ENCODE measurements around the gene DYRK3.
"Not testable (repeated sequence)": the region's sequence is repeated elsewhere in the genome, so short reads cannot be mapped to it uniquely, and the experiment has no call there.

DYRK3 gene

DNA sequence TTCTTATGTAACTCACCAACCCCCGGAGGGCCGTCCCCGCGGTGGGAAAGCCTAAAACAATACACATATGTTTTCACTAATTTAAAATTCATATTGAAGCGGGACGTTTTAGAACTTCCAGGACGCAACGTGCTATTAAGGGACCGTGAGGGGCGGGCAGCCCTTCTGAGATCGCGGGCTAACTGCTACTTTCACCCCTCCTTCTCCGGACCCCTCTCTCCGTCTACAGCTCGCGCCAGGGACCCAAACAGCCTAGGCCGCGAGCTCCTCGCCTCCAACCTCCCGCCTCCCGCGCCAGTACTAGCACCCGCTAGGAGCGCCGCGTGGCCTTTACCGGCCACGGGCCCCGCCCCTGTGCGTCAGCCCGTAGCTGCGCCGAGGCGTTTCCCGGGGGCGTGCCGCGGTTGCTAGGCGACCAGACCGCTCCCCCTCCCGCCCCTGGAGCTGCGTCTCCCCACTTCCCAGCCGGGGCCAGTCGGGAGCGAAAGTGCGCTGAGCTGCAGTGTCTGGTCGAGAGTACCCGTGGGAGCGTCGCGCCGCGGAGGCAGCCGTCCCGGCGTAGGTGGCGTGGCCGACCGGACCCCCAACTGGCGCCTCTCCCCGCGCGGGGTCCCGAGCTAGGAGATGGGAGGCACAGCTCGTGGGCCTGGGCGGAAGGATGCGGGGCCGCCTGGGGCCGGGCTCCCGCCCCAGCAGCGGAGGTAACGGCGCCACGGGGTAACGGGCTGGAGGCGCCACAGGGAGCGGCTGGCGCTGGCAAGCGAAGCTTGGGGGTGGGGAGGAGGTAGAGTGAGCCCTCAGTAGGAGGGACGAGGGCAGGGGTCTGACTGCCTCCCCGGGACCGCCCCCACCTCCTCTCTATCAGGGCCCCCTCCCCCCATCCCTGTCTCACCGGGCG is at the start of gene DYRK3:
Gene DYRK3 (plus strand): TSS at position 457 of the 898 bp plus-strand sequence. CDS start 168 bp downstream, at position 625.
- DNase-seq, result peak; percentile 89

DNA sequence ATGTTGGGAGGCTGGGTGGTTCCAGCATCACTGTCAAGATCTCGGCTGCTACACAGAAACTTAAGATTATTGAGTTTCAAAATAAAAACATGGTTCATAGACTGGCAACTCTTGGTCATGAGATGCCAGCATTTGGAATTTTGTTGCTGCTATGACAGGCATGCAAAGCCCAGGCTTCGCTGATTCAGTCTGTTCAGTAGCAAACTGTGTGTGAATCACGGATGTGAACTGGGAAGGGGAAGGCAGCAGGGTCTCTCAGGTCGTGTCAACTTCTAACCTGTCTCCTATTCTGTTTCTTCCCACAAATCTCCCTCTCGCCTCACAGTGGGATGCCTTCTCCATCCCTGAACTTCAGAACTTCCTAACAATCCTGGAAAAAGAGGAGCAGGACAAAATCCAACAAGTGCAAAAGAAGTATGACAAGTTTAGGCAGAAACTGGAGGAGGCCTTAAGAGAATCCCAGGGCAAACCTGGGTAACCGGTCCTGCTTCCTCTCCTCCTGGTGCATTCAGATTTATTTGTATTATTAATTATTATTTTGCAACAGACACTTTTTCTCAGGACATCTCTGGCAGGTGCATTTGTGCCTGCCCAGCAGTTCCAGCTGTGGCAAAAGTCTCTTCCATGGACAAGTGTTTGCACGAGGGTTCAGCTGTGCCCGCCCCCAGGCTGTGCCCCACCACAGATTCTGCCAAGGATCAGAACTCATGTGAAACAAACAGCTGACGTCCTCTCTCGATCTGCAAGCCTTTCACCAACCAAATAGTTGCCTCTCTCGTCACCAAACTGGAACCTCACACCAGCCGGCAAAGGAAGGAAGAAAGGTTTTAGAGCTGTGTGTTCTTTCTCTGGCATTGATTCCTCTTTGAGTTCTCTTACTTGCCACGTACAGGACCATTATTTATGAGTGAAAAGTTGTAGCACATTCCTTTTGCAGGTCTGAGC is 48.6 kb upstream of the DYRK3 start:
- DNase-seq, result no peak

DNA sequence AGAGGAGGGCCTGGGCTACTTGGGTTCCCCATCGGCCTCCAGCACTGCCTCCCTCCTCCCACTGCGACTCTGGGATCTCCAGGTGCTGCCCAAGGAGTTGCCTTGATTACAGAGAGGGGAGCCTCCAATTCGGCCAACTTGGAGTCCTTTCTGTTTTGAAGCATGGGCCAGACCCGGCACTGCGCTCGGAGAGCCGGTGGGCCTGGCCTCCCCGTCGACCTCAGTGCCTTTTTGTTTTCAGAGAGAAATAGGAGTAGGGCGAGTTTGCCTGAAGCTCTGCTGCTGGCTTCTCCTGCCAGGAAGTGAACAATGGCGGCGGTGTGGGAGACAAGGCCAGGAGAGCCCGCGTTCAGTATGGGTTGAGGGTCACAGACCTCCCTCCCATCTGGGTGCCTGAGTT is 47.4 kb upstream of the DYRK3 start:
- no peak for DNase-seq

DNA sequence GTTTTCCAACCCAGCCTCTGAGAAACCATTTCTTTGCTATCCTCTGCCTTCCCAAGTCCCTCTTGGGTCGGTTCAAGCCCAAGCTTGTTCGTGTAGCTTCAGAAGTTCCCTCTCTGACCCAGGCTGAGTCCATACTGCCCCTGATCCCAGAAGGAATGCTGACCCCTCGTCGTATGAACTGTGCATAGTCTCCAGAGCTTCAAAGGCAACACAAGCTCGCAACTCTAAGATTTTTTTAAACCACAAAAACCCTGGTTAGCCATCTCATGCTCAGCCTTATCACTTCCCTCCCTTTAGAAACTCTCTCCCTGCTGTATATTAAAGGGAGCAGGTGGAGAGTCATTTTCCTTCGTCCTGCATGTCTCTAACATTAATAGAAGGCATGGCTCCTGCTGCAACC is 46.8 kb upstream of the DYRK3 start:
- DNase-seq, result no peak

DNA sequence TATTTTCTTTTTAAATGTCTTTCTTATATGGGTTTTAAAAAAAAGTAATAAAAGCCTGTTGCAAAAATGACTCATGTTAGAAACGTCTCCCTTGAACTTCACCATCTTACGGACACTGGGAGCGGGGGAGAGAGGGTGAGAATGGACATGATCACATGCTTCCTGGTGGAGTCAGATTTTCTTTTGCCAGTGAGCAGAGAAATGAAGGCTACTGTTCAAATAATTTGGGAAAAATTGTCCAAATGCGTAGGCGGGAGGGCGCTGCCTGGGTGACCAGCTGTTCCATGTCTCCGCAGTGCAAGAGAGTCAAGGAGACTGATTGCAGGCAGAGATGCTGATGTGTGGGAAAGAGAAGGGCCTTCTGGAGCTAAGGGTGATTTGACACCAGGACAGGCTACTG is 46.1 kb upstream of the DYRK3 start:
- no peak for DNase-seq

DNA sequence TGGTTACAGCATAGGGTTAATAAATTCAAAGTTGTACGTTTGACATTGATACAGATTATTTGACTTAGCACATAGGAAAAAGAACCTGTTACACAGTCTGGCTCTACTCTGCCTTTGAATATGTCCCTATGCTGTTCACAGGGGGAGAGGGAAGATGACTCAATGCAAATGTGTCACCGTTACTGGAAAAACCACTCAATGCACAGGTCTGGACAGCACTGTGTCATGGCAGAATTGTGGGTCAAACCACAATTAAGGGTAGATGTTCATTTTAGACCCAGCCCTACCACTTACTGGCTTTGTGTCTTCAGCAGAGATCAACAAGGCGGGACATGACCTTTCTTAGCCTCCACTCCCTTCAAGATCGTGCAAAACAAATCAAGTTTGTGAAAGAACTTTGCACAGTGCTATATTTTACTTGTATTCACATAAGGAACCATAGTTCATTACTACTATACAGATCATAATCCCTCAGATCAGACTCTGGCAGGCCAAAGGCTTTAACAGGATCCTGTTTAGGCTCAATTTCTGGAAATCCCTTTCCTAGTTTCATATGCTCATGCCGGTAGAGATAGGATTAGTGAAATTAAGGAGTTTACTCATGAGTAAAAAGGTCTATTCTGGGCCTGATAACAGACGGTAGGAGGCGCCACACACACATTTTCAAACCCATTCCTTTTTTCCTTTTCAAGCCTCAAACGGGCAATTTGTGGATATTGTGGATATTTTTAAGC is 45.1 kb upstream of the DYRK3 start:
- peak; percentile 33 to 59 for DNase-seq

DNA sequence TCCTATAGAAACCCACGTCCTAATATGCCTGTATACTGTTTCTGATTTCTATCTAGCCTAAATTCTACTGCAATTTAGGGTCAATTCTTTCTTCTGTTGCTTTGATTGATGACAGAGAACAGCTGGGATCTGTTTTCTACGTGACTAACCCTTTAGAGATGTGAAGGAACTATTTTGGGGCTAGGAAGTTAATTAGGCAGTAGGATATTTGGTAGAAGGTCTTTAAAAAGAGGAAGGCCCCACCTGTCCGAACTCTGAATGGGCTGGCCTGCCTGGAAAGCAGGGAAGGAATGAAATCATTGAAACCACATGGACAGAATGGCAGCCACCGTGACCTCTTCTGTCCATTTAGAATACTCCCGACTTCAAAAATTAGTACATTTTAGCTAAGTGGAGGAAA is 44.1 kb upstream of the DYRK3 start:
- DNase-seq, result no peak

DNA sequence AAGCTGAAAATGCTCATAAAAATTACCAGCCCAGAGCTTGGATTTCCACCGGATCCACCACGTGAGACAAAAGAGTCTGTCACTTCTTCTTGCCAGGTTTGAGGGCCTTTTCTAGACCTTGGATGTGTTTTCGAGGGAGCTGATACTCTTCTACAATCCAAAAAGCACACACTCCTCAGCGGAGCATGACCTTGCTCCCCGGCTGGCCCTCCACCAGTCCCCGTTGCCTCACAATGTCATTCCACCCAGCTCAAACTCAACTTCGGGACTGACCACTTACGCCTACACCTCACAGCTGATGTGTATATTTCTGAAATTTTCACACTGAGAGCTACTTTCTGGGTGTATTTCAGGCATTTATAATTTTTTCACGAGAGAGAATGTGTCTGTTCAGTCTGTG is 43.6 kb upstream of the DYRK3 start:
- no peak for DNase-seq

DNA sequence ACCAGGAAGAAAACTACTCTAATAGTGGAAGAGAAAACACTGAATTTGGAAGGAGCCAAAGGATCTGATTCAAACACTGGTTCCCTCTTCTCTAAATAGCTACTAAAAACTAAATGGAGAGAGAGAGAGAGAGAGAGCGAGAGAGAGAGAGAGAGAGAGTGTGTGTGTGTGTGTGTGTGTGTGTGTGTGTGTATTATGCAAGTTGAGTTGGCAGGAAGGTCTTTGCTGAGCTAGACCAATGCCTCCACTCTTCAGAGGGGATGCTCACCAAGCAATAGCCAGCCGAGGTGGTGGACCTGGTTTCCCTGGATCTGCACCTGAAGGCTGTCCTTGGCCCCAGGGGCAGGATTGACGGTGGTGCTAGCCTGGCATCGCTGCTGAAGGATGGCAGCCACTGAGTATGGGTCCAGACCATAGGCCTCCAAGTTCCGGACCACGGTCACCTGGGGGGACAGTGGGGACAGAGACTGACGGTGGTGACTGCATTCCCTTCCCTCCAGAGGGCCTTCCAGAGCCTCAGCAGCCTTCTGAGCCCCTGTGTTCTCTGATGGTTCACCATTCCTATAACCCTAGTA is 41.9 kb upstream of the DYRK3 start:
- no peak for DNase-seq

DNA sequence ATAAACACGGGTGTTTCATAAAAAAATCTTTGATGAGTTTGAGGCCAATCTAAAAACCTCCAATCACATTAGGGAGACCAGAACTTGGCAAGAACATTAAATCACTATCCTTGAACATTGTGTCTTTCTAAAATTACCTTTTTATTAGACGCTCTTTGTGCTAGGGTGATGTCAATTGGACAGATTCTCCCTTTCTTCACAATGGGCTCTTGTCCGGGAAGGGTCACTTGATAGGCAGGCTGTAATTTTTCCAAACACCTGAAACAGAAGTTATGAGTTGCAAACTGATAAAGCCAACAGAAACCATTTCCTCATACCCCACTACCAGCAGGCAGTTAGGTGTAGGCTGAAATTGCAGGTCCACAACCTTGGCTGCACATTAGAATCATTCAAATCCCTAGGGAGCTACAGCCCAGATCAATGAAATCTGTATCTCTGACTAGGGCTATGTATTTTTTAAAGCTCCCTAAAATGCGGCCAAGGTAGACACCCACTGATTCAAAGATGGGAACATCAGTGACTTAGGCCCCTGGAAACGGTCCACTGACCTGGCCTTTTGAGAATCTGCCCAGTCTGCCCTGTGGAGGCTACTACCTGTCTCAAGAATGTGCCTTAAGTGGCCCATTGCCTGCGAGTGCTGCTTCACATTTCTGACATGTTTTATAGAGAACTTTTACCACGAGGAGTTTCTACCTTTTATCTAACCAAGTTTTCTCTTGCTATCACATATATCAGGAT is 39.6 kb upstream of the DYRK3 start:
- no peak for DNase-seq

DNA sequence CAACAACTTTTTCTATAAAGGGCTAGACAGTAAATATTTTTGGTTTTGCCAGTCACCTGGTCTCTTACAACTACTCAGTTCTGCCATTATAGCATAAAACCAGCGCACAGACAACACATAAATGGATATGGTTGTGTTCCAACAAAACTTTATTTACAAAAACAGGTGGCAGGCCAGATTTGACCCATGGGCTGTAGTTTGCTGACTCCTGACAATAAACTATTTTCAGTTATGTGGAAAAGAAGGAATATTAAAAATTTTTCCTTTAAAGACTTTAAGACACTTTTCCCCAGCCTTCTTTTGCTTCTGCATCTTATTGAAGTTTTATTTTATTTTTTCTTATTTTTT is 39.0 kb upstream of the DYRK3 start:
- no peak for DNase-seq

DNA sequence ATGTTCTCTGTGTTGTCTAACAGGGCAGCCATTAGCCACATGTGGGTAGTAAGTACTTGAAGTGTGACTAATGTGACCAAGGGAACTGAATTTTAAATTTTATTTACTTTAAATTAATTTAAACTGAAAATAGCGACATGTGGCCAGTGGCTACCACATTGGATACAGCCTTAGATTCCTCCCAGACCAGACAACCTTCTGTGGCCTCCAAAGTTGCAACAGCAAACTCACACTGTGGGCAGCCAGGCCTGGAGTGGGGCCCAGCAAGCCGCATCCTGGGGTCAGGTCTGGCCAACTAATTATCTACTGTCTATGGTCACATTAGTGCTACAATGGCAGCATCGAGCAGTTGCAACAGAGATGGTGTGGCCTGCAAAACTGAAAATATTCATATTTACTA is 34.8 kb upstream of the DYRK3 start:
- DNase-seq, result no peak

DNA sequence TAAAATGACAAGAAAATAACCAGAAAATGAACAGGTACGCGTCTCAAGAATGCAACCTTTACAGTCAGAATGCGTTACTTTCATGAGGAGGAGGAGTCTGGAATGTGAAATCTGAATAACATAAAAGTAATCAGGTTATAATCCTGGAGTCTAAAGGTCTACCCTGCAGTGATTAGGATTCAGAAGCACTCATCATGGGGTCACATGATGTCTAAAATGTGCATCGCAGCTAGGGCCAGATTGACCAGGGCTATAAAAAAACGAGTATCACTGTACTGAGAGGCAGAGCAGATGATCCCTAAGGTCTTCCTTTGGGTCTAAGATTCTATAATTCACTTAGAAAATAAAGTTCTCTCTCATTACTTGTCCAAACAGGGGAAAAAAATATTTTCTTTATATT is 30.5 kb upstream of the DYRK3 start:
- no peak for DNase-seq

DNA sequence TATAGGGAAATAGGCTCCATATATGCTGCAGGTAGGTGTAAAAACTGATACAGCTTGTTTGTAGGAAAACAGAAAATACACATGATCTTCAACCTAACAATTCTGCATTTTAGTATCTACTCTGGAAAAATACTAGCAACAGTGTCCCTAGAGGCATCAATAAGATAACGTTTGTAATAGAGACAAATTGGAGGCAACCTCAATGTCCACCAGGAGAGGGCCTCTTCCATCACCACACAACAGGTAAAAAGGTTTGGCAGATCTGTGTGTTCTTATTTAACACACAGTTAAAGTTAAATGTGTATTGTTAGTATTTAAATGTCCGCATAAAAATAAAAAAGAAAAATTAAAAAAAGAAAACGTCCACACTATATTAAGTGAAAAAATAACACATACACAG is 28.5 kb upstream of the DYRK3 start:
- no peak for DNase-seq

DNA sequence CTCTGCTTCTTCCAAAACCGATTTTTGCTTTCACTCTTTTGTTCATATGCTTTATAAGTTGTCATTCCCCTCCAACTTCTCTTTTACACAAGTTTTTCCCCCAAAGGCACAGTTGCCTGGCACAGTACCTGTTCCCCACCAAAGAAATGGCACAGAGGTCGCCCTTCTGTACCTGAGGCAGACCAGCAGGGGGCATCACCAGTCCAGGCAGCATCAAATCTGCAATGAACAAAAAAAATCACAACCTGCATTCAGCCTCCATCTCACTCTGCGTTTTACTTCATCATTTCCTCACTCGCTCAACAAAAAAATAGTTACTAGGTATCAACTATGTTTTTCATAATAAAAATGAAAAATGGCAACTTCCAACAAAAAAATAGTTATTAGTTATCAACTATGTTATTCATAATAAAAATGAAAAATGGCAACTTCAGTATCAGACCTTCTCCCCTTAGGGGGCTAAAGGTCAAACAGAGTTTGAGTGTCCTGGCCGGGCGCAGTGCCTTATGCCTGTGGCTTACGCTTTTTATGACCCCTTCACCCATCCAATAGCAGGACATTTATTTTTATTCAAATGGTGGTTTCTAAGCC is 27.1 kb upstream of the DYRK3 start:
- DNase-seq, result peak; percentile 62 to 69

DNA sequence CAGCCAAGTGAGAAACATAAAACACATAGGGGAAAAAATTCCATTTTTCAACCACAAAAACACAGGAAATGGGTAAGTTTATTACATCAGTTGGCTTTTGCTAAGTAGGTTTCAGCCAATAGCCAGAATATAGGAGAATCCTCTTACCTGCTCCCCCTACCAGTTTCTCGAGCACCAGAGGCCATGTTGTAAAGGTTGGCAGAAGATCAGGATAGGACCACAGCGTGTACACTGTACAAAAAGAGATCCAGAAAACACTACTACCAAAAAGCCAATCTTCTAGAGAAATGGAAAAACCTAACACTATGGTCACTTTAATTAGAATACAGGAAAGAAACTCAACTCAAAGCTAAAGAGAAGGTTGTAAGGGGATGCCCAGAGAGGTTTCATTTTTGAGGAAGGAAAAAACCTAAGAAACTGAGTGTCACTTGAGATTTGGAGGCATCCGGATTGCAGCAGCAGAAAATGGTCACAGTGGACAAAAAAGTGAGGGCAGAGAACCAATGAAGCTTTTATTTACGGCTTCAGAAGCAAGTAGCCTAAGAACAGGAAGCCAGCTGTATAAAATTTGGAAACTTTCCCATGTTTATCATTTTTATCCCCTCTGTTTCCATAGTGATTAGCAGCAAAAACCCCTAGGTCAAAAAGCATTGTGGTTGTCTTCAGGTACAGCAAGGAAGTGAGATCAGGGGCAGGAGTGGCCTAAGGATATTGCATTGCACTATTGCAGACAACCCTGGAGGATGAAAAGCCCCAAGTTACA is 25.9 kb upstream of the DYRK3 start:
- no peak for DNase-seq

DNA sequence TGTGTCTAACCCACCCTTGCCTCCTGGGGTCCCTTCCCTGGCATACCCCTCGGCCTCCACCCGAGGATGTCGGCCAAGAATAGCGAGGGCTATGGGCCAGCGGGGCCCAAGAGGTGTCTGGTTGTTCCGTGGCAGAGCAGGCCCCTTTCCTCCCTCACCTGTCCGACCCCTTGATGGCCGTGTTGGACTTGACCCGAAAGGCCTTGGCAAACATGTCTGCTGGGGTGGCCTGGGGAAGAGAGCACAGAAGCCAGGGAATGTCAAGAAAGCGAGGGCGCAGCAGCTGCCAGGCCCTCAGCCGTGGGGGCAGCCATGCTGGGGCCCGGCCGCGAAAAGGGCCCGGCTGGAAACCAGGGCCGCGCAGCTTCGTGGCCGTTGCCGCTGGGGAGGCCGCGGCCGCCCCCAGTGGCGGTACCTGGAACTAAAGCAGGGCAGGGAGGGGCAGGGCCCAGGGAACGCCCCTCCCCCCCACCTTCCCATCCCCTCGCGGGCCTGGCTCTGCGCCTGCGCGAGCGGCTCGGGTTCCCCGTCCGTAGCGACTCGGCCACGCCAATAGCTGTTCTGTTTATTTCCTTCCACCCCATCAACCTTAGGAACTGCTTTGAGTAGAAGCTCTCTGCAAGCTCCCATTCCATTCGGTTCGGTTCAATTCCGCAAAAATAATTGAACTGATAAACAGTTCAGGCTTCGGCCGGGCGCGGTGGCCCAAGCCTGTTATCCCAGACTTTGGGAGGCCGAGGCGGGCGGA is 23.0 kb upstream of the DYRK3 start, which contains the start of gene EIF2D:
Gene EIF2D (minus strand): TSS at position 337 of the 748 bp plus-strand sequence. CDS start 123 bp downstream, at position 214.
- DNase-seq, result peak; percentile 94 to 95

DNA sequence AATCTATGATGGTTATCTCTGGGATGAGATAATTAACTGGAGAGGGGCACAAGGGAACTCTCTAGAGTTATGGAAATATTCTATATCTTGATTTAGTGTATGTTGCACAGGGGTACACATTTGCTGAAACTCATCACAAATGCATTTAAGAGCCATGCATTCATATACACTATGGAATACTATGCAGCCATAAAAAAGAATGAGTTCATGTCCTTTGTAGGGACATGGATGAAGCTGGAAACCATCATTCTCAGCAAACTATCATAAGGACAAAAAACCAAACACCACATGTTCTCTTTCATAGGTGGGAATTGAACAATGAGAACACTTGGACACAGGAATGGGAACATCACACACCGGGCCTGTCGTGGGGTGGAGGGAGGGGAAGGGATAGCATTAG is 8.9 kb upstream of the DYRK3 start:
- DNase-seq, result not testable (repeated sequence)

DNA sequence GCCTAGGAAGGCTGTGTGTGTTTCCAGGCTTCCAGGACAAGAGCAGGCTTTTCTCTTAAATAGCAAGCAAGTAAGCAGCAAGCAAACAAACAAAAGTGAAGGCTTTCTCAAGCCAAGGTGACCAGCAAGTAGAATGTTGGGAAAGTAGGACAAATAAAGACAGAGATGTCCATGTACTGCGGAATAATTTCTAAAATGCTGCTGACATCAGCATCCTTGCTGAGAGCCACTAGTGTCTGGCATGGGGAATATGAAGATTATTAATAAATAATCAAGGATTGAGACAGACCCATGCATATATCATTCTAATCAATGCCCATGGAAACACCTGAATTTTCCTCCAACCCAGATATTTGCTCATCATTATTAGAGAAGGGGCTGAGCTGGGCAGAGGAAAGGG is 6.4 kb upstream of the DYRK3 start:
- no peak for DNase-seq

DNA sequence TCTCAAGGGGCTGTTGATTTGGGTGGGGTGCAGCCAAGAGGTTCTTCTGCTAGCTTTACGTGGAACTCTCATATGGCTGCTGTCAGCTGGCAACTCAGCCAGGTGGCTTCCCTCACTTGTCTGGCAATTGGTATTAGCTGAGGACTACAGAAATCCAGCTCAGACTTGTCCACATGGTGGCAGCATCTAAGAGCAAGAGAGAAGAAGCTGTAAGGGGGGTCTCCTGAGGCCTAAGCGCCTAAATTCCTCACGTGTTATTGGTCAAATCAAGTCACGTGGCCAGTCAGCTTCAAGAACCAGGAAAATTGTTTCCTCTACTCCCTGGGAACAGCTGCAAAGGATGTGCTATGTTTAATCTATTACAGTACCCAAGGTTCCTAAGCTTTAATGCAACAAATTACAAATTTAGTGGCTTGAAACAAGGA is 4.2 kb upstream of the DYRK3 start:
- DNase-seq, result peak; percentile 29 to 51

Data from CD4-positive, alpha-beta T cell treated with Interleukin-4 for 1 hour (primary cell).